Stimulated activated CD4-positive, alpha-beta T cell treated with anti-CD3 and anti-CD28 coated beads, Interleukin-4, amount 100 ng/mL, for 48 hours (primary cell): Measurements from ENCODE around the gene ABCA3.

Experiments used
- DNase-seq, 2 donors: peaks; one replicate each; pipeline ENCODE4 v3.0.0-alpha.2; 2020; ENCODE audit warnings: low read depth in 2 of 2

Gene ABCA3

DNA sequence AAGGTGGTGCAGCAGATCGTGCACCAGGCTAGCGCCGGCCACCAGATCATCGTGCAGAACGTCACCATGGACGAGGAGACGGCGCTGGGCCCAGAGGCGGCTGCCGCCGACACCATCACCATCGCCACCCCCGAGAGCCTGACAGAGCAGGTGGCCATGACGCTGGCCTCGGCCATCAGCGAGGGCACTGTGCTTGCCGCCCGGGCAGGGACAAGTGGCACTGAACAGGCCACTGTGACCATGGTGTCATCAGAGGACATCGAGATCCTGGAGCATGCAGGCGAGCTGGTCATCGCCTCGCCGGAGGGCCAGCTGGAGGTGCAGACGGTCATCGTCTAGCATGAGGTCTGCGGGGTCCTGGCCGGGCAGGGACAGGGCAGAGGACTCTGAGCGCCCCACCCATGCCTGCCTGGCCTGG lies 105.3 kb downstream of the ABCA3 start:
- no peak for DNase-seq

DNA sequence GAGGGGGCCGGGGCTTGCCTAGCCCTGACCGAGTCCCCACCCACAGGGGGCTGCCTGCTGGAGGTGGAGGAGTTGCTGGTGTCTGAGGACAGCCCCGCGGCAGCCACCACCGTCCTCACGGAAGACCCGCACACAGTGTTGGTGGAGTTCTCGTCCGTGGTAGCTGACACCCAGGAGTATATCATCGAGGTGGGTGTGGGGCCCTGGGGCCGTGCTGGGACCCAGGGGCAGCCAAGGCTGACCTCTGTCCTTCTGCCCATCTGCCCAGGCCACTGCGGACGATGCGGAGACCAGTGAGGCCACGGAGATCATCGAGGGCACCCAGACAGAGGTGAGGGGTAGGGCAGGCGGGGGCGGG lies 105.7 kb downstream of the ABCA3 start:
- no peak for DNase-seq

DNA sequence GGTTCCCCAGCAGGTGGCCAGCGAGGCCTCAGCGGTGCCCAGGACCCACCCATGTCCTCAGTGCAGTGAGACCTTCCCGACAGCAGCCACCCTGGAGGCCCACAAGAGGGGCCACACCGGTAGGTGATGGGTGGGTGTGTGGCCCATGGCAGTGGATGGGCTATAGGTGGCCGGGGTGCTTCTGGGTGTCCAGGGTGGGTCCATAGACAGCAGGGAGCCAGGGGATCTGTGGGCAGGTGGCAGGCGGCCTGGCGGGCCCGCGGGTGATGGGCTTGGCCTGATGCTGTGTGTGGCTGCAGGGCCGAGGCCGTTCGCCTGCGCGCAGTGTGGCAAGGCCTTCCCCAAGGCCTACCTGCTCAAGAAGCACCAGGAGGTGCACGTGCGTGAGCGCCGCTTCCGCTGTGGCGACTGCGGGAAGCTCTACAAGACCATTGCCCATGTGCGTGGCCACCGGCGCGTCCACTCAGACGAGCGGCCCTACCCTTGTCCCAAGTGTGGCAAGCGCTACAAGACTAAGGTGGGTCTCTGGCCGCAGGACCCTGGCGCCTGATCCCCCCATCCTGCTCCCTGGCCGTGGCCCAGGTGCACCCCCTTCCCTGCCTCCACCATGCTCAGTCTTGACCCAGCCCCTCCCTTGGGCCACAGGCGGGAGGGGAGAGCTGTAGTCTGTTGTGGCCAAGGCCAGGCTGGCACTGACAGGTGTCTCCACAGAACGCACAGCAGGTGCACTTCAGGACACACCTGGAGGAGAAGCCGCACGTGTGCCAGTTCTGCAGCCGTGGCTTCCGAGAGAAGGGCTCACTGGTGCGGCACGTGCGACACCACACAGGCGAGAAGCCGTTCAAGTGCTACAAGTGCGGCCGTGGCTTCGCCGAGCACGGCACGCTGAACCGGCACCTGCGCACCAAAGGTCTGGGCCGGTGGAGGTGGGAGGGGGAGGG lies 106.4 kb downstream of the ABCA3 start:
- no peak for DNase-seq

DNA sequence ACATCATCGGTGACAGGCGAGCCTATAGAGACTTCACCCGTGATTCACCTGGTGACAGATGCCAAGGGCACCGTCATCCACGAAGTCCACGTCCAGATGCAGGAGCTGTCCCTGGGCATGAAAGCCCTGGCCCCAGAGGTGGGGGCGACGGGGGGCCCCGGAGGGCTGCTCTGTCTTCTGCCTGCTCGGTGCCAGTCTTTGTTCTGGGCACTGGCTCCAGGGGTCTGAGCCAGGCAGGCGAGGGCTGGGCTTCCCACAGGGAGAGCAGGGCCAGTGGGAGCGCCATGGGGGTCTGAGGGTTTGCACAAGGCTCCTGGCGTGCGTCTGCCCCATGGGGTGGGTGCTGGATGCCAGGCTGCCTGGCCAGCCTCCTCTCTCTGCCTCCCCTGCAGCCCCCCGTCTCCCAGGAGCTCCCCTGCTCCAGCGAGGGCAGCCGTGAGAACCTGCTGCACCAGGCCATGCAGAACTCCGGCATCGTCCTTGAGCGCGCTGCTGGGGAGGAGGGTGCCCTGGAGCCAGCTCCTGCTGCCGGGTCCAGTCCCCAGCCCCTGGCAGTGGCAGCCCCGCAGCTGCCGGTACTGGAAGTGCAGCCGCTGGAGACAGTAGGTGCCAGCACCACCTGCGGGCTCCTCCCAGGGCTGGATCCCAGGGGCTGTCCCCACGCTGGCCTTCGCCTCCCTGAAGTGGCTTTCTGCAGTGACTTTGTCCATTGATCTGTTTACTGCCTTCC lies 107.3 kb downstream of the ABCA3 start:
- no peak for DNase-seq

DNA sequence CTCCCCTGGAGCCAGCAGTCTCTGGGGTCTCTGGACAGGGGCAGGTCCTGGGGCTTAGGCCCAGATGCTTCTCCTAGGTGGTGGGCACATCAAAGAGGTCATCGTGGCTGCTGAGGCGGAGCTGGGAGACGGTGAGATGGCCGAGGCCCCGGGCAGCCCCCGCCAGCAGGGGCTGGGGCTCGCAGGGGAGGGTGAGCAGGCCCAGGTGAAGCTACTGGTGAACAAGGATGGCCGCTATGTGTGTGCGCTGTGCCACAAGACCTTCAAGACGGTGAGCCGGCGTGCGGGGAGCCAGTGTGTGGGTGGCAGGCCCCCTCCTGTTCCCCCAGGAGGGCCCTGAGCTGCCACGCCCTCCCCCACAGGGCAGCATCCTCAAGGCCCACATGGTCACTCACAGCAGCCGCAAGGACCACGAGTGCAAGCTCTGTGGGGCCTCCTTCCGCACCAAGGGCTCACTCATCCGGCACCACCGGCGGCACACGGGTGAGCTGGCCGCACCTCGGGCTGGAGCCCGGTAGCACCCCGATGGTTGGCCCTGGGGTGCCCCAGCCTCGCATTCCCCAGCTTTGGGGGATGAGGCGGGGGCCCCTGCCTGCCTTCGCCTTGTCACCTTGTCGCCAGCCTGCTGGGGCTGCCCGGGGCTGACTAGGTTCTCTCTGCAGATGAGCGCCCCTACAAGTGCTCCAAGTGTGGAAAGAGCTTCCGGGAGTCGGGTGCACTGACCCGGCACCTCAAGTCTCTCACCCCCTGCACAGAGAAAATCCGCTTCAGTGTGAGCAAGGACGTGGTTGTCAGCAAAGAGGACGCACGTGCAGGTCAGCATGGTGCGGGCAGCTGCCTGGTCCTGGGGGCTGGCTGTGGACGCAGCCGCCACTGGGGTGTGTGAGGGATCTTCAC lies 108.2 kb downstream of the ABCA3 start:
- no peak for DNase-seq

DNA sequence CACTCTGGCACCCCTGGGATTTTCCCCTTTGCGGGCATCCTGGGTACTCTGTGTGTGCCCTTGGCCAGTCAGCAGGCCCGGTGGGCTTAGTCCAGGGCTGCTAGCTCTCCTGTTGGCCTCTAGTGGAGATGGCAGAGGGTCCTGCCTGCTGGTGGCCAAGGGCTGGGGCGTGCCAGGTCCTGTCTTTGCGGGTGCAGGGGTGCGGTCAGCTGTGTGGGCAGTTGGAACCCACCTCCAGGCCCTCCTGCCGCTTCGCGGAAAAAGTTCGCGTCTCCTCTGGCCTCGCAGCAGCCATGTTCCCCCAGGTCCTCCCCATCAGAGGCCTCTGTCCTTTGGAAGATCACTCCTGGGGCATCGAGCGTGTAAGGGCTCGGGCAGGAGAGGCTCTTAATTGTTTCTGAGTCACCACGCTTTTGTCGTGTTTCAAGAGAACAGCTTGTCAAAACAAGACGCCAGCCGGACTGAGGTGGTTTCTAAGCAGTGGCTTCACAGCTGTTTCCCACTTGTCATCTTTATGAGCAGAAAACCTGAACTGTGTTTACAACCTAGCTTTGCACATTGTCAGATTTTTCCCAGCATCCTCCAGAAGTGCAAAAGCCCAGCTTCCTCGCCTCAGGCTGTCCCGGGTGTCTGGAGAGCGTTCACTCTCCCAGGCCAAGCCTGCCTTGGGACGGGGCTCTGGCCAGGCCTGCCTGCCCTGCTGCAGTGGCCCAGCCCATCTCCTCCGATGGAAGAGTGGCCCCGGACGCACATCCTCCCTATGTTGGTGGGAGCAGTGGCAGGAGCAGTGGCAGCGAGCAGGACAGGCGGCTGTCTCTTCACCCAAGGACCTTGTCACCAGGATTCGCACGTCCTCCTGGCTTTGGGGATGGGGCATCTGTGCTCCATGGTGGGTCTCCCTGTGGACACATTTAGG lies 109.3 kb downstream of the ABCA3 start:
- DNase-seq, result no peak

DNA sequence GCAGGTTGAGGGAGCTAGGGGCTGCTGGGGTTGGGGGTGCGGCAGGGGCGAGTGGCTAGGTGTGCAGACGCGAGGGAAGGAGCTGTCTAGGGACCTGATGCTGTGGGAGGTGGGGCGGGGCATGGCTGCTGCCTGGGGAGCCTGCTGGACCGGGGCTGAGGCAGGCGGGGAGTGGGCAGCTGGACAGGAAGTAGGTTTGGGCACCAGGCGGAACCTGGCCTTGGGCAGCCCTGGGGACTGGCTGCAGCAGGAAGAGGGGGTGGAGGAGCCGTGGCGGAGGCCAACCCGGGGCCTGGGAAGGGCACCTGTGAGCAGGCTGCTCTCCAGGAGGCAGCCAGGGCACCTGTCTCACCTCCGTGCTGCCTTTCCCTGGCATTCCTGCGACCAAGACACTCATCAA lies 110.2 kb downstream of the ABCA3 start:
- DNase-seq, result no peak

DNA sequence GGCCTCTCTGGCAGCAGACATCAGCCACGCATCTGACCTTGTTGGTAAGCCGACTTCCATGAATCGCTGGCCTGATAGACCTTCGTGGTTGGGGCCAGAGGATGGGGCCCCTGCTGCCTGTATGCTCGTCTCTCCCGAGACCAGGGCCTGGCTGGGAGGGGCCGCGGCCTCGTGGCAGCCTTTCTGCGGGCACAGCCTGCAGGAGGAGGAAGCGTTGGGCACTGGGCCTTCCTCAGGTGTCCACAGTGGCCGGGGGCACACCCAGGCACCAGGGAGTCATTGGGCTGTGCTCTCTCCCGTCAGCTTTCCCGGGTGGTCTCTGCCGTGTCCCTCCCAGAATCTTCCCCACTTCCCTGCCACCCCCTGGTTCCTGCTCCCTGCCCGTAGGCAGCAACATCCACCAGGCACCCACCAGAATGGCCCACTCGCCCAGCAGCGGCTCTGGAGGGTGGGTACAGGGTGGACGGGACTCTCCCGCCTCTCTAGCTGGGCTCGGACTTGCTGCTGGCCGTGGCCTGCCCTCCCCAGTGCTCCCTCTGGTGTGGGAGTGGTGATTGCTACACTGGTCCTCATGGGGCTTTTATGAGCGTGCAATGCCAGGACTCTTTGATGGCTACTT lies 110.8 kb downstream of the ABCA3 start:
- no peak for DNase-seq

DNA sequence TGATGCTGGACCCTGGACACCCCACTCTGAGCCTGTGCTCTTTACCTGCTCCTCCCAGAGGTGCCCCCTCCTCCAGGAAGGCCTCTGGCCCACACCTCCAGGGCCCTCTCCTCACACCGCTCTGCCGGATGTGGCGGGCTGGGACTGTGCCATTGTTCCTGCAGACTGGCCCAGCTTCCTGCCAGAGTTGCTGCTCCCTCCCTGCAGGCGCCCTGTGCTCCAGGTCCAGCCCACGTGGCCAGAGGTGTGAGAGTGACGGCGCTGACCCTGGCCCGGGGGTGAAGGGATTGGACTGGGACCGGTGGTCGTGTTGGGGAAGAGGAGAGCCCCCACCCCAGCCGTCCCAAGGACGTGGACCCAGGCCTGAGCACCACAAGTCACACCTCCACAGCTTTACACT lies 111.4 kb downstream of the ABCA3 start:
- no peak for DNase-seq

DNA sequence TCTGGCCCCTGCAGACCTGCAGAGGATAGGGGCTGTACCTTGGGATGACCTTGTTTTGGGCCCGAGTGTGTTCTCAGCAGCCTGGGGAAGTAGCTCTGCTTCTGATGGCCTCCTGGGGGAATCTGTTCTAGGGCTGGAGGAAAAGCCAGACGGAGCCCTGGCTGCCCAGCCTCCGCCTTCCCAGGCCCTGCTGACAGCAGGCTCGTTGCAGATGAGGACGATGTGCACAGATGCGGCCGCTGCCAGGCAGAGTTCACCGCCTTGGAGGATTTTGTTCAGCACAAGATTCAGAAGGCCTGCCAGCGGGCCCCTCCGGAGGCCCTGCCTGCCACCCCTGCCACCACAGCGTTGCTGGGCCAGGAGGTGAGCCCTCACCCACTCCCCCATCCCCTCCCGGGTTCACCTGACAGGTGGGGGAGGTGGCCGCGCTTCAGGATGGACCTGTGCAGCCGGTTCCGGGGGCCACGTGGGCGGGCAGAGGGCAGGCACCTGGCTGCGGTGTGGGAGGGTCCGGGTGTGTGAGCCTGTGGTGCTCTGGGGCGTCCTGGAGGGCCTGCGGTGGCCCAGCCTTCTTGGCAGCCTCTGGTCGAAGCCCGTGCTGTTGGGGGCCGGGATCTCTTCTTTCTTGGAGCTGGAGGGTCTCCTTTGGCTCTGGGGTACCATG lies 112.2 kb downstream of the ABCA3 start:
- no peak for DNase-seq

DNA sequence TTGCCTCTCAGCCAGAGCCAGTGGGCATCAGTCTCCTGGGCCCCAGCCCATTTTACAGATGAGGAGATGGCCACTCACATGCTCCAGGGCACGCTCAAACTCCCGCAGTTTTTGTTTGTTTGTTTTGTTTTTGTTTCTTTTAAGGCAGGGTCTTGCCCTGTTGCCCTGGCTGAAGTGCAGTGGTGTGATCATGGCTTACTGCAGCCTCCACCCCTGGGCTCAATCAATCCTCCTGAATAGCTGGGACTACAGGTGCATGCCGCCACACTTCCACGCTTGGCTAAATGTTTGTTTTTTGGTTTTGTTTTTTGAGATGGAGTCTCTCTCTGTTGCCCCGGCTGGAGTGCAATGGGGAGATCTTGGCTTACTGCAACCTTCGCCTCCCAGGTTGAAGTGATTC lies 113.6 kb downstream of the ABCA3 start:
- DNase-seq, result no peak

DNA sequence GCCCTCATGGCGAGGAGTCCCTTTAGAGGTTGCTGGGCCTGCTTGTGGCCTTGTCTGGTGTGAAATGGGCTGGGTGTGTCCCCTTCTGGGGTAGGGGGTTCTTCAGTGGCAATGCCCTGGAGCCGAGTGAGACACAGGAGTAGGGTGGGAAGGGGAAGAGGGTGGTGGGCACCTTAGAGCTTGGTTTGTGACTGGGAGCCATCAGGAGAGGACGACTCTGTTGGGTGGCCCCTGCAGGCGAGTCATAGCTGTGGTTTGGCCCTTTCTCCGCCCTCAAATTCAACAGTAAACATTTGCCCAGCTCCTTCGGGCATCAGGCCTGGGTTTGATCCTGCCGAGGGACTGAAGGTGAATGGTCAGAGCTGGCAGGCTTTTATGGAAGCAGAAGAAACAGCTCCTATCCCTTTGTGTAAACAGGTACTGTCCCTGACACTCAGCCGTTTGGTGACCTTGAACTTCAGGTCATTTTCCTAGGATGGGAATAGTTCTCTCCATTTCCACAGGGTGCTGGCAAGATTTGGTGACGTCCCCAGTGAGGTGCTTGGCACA lies 114.2 kb downstream of the ABCA3 start:
- no peak for DNase-seq
